A549 (cell line): ENCODE results near the gene DNMT1. TPM values are rescaled to one million over a fixed set of nuclear protein-coding genes. Genes with fewer than 3 reads are reported as not detected.

Source experiments
- ATAC-seq, 2 experiments: fragments of 200-7000 bp in 1 of 2; fragments of >200 bp in 1 of 2; cut with Nextera tagmentation in 1 of 2; cut with Tn5 transposase in 1 of 2; 3 replicates each; pipeline versions ENCODE4 v1.8.0 to v1.9.1; 2018 to 2020; ENCODE audit warnings: mild to moderate bottlenecking in 1 of 2, moderate library complexity in 1 of 2
- CTCF ChIA-PET: fragments of 300-600 bp; sonication (Branson Sonifier 250); formaldehyde crosslinking; extraction: SDS; loops from one replicate; lab custom pipeline; 2021; ENCODE audit warnings: antibody characterized with exemption, inconsistent platforms; lab: Yijun Ruan, JAX
- POLR2A ChIA-PET: fragments of 350-600 bp; formaldehyde crosslinking; extraction: SDS; loops from one replicate; lab custom pipeline; 2021; ENCODE audit warnings: antibody characterized with exemption, inconsistent platforms; lab: Yijun Ruan, JAX
- DNase-seq, 2 experiments: peaks; one replicate each; pipeline versions ENCODE4 v3.0.0 to v3.0.0-alpha.2; 2011 to 2016; ENCODE audit warnings: low read depth in 1 of 2, low spot score in 1 of 2
- FAIRE-seq: peaks from 2 replicates; lab custom pipeline; 2011; peaks lifted over from hg19 to GRCh38; lab: Jason Lieb, UNC
- H3K27ac ChIP-seq, 2 experiments: fragments of >200 bp; sonication (Bioruptor Twin); formaldehyde crosslinking; 3 replicates each; pipeline ENCODE4 v1.5.1; 2016 to 2017
- H3K4me1 ChIP-seq: fragments of >200 bp; sonication (Bioruptor Twin); formaldehyde crosslinking; 3 replicates; pipeline ENCODE4 v1.6.1; 2016
- H3K4me2 ChIP-seq: fragments of >200 bp; sonication (Bioruptor Twin); formaldehyde crosslinking; 3 replicates; pipeline ENCODE4 v1.6.1; 2016
- H3K4me3 ChIP-seq: fragments of >200 bp; sonication (Bioruptor Twin); formaldehyde crosslinking; 3 replicates; pipeline ENCODE4 v1.5.1; 2016
- H3K9me3 ChIP-seq: fragments of >200 bp; sonication (Bioruptor Twin); formaldehyde crosslinking; 3 replicates; pipeline ENCODE4 v1.6.1; 2016
- CEBPB ChIP-seq, 2 experiments: fragments of >200 bp in 1 of 2; sonication (Bioruptor Twin) in 1 of 2; formaldehyde crosslinking in 1 of 2; IDR thresholded peaks; 2 replicates each; pipeline ENCODE4 v1.6.1; 2012 to 2016
- CHD4 ChIP-seq: fragments of 200-600 bp; sonication (generic); IDR thresholded peaks from 2 replicates; pipeline ENCODE4 v1.6.1; 2016; ENCODE audit warnings: antibody characterized with exemption, mild to moderate bottlenecking, borderline replicate concordance
- EHMT2 ChIP-seq: fragments of 200-600 bp; sonication (generic); IDR thresholded peaks from 2 replicates; pipeline ENCODE4 v1.6.1; 2016; ENCODE audit warnings: antibody characterized with exemption, low read depth, mild to moderate bottlenecking, moderate library complexity
- ESRRA ChIP-seq: fragments of 150-350 bp; IDR thresholded peaks from 2 replicates; pipeline ENCODE4 v1.6.1; 2014; ENCODE audit warnings: mild to moderate bottlenecking, low read length, borderline replicate concordance
- FOSL2 ChIP-seq, 2 experiments: fragments of 450-650 bp in 1 of 2; fragments of >200 bp in 1 of 2; sonication (Bioruptor Twin) in 1 of 2; formaldehyde crosslinking; IDR thresholded peaks; 2 replicates each; pipeline versions ENCODE4 v1.5.0 to v1.6.1; 2016 to 2020; ENCODE audit warnings: mild to moderate bottlenecking in 1 of 2, moderate library complexity in 1 of 2
- FOXS1 ChIP-seq: fragments of 250-450 bp; sonication (Bioruptor Pico); IDR thresholded peaks from 2 replicates; pipeline ENCODE4 v1.5.0; 2020; ENCODE audit warnings: mild to moderate bottlenecking, moderate library complexity
- GATA3 ChIP-seq: IDR thresholded peaks from 2 replicates; pipeline ENCODE4 v1.6.1; 2012; ENCODE audit warnings: borderline replicate concordance
- HDAC2 ChIP-seq: fragments of 200-600 bp; sonication (generic); IDR thresholded peaks from 2 replicates; pipeline ENCODE4 v1.6.1; 2016
- HEYL ChIP-seq: fragments of 250-450 bp; sonication (Bioruptor Pico); IDR thresholded peaks from 2 replicates; pipeline ENCODE4 v1.8.0; 2021; ENCODE audit warnings: mild to moderate bottlenecking, moderate library complexity
- JUN ChIP-seq, 2 experiments: fragments of >200 bp; sonication (Bioruptor Twin); formaldehyde crosslinking; IDR thresholded peaks; 2 replicates in 1 of 2; 3 replicates in 1 of 2; pipeline ENCODE4 v1.6.1; 2016 to 2017
- KDM1A ChIP-seq: fragments of 200-600 bp; sonication (generic); IDR thresholded peaks from 2 replicates; pipeline ENCODE4 v1.6.1; 2016; ENCODE audit warnings: low read depth, mild to moderate bottlenecking
- KDM5A ChIP-seq: fragments of 200-600 bp; sonication (generic); IDR thresholded peaks from 2 replicates; pipeline ENCODE4 v1.6.1; 2016; ENCODE audit warnings: antibody characterized with exemption, mild to moderate bottlenecking
- MAFK ChIP-seq: fragments of 450-650 bp; IDR thresholded peaks from 2 replicates; pipeline ENCODE4 v1.6.1; 2014; ENCODE audit not compliant: partially characterized antibody
- POLR2A ChIP-seq: IDR thresholded peaks from 2 replicates; pipeline ENCODE4 v1.6.1; 2012; ENCODE audit warnings: mild to moderate bottlenecking, low read length
- RAD21 ChIP-seq, 2 experiments: fragments of >200 bp in 1 of 2; sonication (Bioruptor Twin) in 1 of 2; formaldehyde crosslinking in 1 of 2; IDR thresholded peaks in 1 of 2; conservative IDR thresholded peaks in 1 of 2; 2 replicates in 1 of 2; 3 replicates in 1 of 2; pipeline ENCODE4 v1.6.1; 2012 to 2018; ENCODE audit warnings: inconsistent platforms in 1 of 2
- RFX5 ChIP-seq: fragments of 450-650 bp; IDR thresholded peaks from 2 replicates; pipeline ENCODE4 v1.7.1; 2014; ENCODE audit warnings: antibody characterized with exemption, mild to moderate bottlenecking, moderate library complexity
- RNF2 ChIP-seq: fragments of 200-600 bp; sonication (generic); IDR thresholded peaks from 2 replicates; pipeline ENCODE4 v1.6.1; 2016; ENCODE audit warnings: low read depth, mild to moderate bottlenecking, antibody characterized with exemption, moderate library complexity, borderline replicate concordance
- SMC3 ChIP-seq: fragments of >200 bp; sonication (Bioruptor Twin); formaldehyde crosslinking; IDR thresholded peaks from 3 replicates; pipeline ENCODE4 v1.6.1; 2018; ENCODE audit warnings: inconsistent platforms
- TFCP2L1 ChIP-seq: fragments of 250-450 bp; sonication (Bioruptor Pico); IDR thresholded peaks from 2 replicates; pipeline ENCODE4 v1.5.0; 2021; ENCODE audit warnings: mild to moderate bottlenecking
- ZC3H11A ChIP-seq: fragments of 450-650 bp; IDR thresholded peaks from 2 replicates; pipeline ENCODE4 v1.6.1; 2014; ENCODE audit warnings: antibody characterized with exemption, mild to moderate bottlenecking
- ZNF302 ChIP-seq: fragments of 250-450 bp; sonication (Bioruptor Pico); IDR thresholded peaks from 2 replicates; pipeline ENCODE4 v1.9.0; 2021; ENCODE audit warnings: inconsistent platforms, mild to moderate bottlenecking, moderate library complexity
- ZSCAN20 ChIP-seq: fragments of 250-450 bp; sonication (Bioruptor Pico); IDR thresholded peaks from 2 replicates; pipeline ENCODE4 v1.8.0; 2022; ENCODE audit warnings: mild to moderate bottlenecking, moderate library complexity
- WGBS: methylation state at CpG from one replicate; pipeline ENCODE4 v1.1.6; 2017; ENCODE audit errors: missing lambda C conversion rate; 5-methylcytosine and 5-hydroxymethylcytosine counted together
- polyA plus RNA-seq, 4 experiments: library from polyadenylated mRNA; depleted of rRNA in 3 of 4; stranded (reverse); fragments of >200 nt; fragmentation: RNase III in 1 of 4; extraction: RNeasy Plus Mini Kit Qiagen cat#74134 plus additional on column Dnase treatment in 1 of 4; gene quantifications; 2 replicates in 3 of 4; 3 replicates in 1 of 4; pipeline ENCODE4 v1.2.3, GENCODE V29; 2011 to 2017
- TF ChIP-seq, protein P1 (sequence below): fragments of >200 bp; sonication (Bioruptor Twin); formaldehyde crosslinking; IDR thresholded peaks from 3 replicates; pipeline ENCODE4 v1.6.1; 2016
- TF ChIP-seq, protein P2 (sequence below): IDR thresholded peaks from 2 replicates; pipeline ENCODE4 v1.6.1; 2012

The DNMT1 gene
- polyA plus RNA-seq, 2 of the 4 experiments (the other 2 are of a cell fraction) = 85.2 to 86.2 TPM

DNA sequence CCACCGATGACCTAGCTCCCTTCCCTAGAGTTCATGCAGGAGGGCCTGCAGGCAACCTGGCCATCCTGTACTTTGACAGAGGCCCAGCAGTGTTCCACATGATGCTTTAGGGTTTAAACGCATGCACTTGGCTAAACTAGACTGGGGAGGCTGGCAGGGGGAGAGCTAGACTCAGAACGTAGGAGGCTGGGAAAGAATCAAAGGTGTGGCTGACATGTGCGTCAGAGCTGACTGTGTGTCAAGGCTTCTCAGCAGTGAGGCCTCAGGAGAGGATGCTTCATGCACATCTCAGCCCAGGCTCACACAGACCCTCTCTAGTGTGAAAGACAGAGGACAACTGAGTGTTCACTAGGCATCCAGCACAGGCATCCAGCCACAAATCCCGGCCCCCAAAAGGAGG lies 28.7 kb downstream of the DNMT1 start (continued):
- TF ChIP-seq HEYL (CRISPR knock-in tag) (no peak), FOXS1 (no peak), TFCP2L1 (CRISPR knock-in tag) (no peak)
- TF ChIP-seq, protein P1, sequence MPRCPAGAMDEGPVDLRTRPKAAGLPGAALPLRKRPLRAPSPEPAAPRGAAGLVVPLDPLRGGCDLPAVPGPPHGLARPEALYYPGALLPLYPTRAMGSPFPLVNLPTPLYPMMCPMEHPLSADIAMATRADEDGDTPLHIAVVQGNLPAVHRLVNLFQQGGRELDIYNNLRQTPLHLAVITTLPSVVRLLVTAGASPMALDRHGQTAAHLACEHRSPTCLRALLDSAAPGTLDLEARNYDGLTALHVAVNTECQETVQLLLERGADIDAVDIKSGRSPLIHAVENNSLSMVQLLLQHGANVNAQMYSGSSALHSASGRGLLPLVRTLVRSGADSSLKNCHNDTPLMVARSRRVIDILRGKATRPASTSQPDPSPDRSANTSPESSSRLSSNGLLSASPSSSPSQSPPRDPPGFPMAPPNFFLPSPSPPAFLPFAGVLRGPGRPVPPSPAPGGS = no peak

DNA sequence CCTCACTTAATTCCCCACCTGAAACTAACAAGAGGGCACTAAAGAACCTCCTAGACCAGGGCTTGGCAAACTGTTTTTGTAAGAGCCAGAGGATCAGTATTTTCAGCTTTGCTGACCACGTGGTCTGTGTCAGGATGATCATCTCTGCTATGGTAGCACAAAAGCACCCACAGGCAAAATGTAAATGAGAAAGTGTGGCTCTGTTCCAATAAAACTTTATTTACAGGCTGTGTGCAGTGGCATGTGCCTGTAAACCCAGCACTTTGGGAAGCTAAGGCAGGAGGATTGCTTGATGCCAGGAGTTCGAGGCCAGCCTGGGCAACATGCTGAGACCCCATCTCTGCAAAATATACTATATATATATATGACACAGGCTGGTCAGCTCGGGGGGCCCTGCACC lies 31.2 kb downstream of the DNMT1 start:
- Histone ChIP-seq H3K4me2 (no peak overlapping the region), H3K9me3 (no peaks in the 10 kb centered on the region), H3K4me1 (no peaks in the 10 kb centered on the region), H3K27ac (no peak overlapping the region), H3K4me3 (no peak overlapping the region)
- FAIRE-seq = no peak
- no peak for DNase-seq
- ChIA-PET POLR2A (no interaction called here), CTCF (interaction anchor here (0.6 to 1.8 kb wide), 4 partner anchors 86 to 238 kb away, joined by 3 to 5 read pairs (median 4); no protein-coding TSS in a partner anchor)
- no peak for ATAC-seq
- TF ChIP-seq FOSL2 (IDR thresholded peaks at IDR 0.05) (no peak), FOSL2 (CRISPR knock-in tag; IDR thresholded peaks at IDR 0.05) (no peak), RFX5 (no peak), KDM1A (no peak), CEBPB (IDR thresholded peaks at IDR 0.05) (no peak), CHD4 (no peak), ESRRA (no peak), GATA3 (no peak), HDAC2 (no peak), FOXS1 (no peak), SMC3 (no peak), POLR2A (no peak), TFCP2L1 (CRISPR knock-in tag) (no peak)
- WGBS = 98% methylated on average over 3 of the region's 3 CpGs

GRCh38 chr19:10159610-10160009 lies 35.1 kb downstream of the DNMT1 start:
- H3K9me3 ChIP-seq = no peaks in the 10 kb centered on the region
- no peak overlapping the region for H3K4me3 ChIP-seq
- FAIRE-seq = no peak
- no peak for DNase-seq
- no peak overlapping the region for H3K4me2 ChIP-seq
- no peak overlapping the region for H3K27ac ChIP-seq
- ATAC-seq = no peak
- CTCF ChIA-PET = interaction anchor here (1.2 kb wide), 1 partner anchor 99 kb away, joined by 4 read pairs; no protein-coding TSS in a partner anchor
- TF ChIP-seq CHD4 = no peak
- no peak for TF ChIP-seq MAFK
- no peak for TF ChIP-seq JUN (IDR thresholded peaks at IDR 0.05)
- TF ChIP-seq, protein P1 = no peak
- TF ChIP-seq, protein P2, sequence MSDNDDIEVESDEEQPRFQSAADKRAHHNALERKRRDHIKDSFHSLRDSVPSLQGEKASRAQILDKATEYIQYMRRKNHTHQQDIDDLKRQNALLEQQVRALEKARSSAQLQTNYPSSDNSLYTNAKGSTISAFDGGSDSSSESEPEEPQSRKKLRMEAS = no peak
- no peak for TF ChIP-seq ZNF302 (CRISPR knock-in tag)
- WGBS = 93% methylated on average over 15 of the region's 16 CpGs
- POLR2A ChIA-PET = no interaction called here
- no peaks in the 10 kb centered on the region for H3K4me1 ChIP-seq

DNA sequence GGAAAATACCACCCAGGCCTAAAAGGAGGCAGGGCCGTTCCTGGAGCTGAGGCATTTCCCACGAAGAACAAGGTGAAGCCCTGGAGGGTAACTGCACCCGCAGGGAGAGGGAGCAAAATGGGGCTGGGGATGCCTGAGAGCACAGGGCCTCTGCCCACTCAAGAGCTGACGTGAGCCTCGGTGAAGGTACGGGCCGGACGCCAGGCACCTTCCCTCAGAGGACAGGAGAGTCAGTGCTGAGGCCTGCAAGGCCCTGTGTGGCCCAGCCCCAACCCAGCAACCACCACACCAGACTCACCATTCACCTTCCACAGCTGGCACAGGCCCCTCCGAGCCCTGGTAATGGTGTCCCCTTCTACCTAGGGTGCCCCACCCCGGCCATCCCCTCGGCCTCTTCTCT lies 36.3 kb downstream of the DNMT1 start:
- Histone ChIP-seq H3K4me3 (no peak overlapping the region), H3K9me3 (no peaks in the 10 kb centered on the region)
- TF ChIP-seq EHMT2 (no peak), RNF2 (no peak), KDM5A (no peak), ZC3H11A (no peak), CEBPB (IDR thresholded peaks at IDR 0.05) (no peak), RAD21 (conservative IDR thresholded peaks at IDR 0.05 in 1 of 2, IDR thresholded peaks at IDR 0.05 in 1 of 2) (no peak), ZSCAN20 (CRISPR knock-in tag) (no peak)
- TF ChIP-seq, protein P1 = no peak
- TF ChIP-seq, protein P2 = no peak
- TF ChIP-seq, all 56 proteins: peak for 0
- H3K27ac ChIP-seq = no peak overlapping the region
- DNase-seq (no peak), FAIRE-seq (no peak), ATAC-seq (no peak; a peak in 1 of 6 replicates)
- CTCF ChIA-PET = interaction anchor here (1.2 kb wide), 1 partner anchor 101 kb away, joined by 4 read pairs; no protein-coding TSS in a partner anchor
- no peaks in the 10 kb centered on the region for H3K4me1 ChIP-seq
- POLR2A ChIA-PET = no interaction called here
- 95% methylated on average over 10 of the region's 11 CpGs for WGBS
- H3K4me2 ChIP-seq = no peak overlapping the region
